ENCODE data around the gene COX10. TPM values are rescaled to one million over a fixed set of nuclear protein-coding genes. Genes with fewer than 3 reads are reported as not detected.
"Not testable (repeated sequence)": the region's sequence is repeated elsewhere in the genome, so short reads cannot be mapped to it uniquely, and the experiment has no call there.

Gene COX10
- 32.3 and 38.7 TPM in 2 replicates for total RNA-seq

DNA sequence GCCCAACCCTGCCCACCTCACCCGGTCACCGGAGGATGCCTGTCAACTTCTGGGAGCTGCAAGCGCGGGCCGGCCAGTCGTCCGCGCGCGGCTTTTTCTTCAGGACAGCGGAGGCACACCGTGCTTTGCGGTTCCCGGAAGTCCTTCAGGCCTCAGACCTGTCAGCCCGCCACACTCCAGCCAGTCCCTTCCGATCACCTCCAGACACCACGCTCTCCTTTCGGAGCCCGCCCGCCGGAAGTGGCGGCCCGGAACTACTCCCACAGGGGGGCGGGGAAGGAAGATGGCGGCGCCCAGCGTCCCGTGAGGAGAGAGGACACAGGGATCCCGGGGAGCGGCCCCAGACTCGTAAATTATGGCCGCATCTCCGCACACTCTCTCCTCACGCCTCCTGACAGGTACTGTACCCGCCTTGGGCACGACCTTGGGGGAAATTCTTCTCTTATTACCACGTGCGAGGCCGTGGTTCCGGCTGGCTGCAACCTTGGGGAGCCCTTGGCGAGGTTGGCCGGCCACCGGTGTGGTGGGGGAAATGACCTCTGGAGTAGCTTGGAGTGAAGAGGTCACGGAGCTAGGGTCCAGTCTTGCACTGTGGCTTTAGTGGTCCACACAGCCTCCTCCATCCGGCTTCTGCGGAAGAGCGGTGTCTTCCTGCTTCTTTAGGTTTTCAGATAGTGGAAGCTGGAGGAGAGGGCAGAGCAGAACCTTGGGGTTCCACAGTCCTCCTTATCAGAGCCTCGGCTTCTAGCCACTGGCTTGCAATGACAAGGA is at the start of gene COX10:
Gene COX10, plus strand, starts transcription at position 254 of the 771 bp plus-strand sequence. Its CDS starts 102 bp downstream, at position 356.
- intact Hi-C loops (cut with micrococcal nuclease) = loop anchor here (1.0 to 10.0 kb wide), 8 partner anchors 23 to 1055 kb away; partner anchors contain the start of gene ELAC2

DNA sequence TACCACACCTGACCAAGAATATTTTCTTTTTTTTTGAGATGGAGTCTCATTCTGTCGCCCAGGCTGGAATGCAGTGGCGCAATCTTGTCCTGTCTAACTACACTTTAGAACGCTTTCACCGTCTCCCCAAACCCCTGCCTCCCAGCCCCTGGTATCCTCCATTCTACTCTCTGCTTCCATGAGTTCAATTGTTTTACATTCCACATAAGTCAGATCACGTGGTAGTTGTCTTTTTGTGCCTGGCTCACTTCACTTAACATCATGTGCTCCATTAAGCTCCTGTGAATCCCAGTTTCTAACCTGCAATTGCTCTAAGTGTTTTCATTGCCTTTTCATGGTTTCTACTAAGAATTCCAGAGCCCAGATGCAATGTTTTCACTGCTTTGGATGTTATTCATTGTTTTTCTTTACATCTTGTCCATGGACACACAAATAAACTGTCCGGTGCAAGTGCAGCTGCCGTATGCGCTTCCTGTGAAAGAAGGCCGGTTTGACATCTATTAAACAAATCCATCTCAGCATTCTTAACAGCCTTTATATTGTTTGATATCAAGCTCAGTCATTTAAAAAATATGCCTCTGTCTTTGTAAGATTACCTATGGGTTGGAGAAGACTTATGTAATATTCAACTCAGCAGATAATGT is 47.5 kb upstream of the COX10 start:
- intact Hi-C loops (cut with micrococcal nuclease) = not testable (repeated sequence)

DNA sequence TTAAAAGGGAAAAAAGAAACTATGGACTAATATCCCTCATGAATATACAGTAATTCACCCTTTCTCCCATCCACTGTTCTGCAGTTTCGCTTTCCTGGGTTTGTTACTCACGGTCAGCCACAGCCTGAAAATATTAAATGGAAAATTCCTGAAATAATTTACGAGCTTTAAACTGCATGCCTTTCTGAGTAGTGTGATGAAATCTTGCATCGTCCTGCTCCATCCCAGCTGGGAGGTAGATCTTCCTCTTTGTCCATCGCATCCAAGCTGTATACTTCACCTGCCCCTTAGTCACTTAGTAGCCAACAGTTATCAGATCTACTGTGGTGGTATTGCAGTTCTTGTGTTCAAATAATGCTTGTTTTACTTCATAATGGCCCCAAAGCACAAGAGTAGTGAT is 39.5 kb upstream of the COX10 start:
- intact Hi-C loops (cut with micrococcal nuclease) = not testable (repeated sequence)

DNA sequence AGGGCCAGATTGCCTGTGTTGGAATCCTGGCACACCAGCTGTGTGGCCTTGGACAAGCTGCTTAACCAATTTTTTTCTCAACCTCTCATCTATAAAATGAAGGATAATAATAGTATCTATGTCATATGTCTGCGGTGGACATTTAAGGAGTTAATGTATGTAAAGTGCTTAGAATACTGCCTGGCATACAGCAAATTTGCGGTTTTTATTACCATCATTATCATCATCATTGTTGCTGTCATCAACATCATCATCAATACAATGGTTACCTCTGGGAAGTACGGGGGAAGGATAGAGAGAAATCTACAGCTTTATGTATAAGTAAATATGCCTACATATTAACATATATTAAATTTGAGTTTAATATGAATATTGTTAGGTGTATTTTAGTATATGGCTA is 37.1 kb upstream of the COX10 start:
- intact Hi-C loops (cut with micrococcal nuclease) = no loop called here

DNA sequence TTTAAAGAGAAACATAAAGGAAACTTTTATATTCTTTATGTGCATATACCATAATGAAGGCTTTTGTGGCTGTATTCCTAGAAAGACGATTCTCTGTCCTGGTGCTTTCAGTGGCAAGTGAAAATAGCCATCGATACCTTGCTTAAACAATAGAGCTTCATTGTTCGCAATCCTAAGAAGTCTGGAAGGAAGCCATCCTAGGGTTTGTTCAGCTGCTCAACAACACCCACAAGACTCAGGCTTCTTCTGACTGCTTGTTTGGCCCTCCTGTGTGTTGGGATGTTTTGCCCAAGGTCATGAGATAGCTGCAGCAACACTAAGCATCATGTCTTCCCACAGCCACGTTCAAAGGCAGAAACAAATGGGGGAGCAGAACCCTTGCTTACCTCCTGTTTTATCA is 36.1 kb upstream of the COX10 start:
- intact Hi-C loops (cut with micrococcal nuclease) = no loop called here

DNA sequence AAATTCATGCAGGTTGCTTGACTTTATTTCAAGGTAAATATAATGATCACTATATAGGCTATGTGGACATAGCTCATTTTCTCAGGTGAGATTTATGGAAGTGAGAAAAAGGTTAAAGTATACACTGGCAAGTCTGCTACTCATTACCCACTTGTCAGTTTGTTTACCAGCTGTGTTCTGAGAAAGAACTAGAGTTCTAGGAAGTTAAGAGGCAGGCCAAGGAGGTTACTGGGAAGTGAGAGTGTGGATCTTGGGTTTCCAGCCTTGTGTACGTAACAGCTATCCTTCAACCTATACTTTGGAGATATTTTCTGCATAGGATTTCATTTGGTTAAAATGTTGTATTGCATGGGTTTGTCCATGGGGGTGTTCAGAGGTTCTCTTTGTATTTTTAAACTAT is 31.9 kb upstream of the COX10 start:
- intact Hi-C loops (cut with micrococcal nuclease) = no loop called here

DNA sequence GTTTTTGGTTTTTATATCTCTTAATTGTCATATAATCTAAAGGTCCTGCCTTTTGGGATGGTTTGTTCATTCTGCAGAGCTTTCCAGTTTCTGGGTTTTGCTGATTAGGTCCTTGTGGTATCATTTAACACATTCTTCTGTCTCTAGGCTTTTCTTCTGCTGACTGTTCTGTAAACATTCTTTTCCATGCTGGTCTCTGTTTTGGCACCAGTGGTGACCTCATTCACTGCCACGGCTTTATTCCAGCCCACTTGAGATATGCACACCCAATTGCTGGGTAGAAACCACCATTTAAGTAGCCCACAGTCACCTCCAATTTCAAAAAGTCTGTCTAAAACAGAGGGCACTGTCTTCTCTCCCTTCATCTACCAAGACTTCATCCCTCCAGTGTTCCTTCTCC is 31.1 kb upstream of the COX10 start:
- intact Hi-C loops (cut with micrococcal nuclease) = no loop called here

DNA sequence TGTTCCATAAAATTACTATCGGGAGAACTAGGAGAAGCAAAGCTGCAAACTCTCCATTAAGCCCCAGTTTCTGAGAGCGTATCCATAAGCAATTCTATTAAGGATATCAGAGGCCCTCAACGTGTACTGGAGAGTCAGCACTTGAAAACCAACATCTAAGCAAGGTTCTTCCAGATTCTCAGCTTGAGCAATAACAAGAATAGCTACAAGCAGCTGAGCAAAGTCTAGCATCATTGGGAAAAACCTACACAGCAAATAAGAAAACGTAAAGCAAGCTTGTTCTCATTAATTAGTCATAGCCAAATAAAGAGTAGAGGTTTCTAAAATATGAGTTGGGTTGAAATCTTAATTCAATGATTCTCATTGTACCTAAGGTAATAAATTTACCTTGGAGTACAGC is 26.9 kb upstream of the COX10 start:
- intact Hi-C loops (cut with micrococcal nuclease) = no loop called here

DNA sequence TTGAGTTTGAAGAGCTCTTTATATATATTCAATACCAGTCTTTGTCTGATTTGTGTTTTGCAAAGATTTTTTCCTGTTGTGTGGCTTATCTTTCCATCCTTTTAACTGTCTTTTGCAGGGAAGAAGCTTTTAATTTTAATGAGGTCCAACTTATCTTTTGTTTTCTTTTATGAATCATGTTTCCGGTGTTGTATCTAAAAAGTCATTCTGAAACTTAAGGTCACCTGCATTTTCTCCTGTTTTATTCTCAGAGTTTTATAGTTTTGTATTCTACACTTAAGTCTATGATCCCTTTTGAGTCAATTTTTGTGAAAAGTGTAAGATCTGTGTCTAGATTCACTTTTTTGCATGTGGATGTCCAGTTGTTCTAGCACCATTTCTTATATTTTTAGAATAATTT is 24.6 kb upstream of the COX10 start:
- intact Hi-C loops (cut with micrococcal nuclease) = loop anchor here (2.0 kb wide), 2 partner anchors 74 to 256 kb away; partner anchors contain the start of gene HS3ST3B1

DNA sequence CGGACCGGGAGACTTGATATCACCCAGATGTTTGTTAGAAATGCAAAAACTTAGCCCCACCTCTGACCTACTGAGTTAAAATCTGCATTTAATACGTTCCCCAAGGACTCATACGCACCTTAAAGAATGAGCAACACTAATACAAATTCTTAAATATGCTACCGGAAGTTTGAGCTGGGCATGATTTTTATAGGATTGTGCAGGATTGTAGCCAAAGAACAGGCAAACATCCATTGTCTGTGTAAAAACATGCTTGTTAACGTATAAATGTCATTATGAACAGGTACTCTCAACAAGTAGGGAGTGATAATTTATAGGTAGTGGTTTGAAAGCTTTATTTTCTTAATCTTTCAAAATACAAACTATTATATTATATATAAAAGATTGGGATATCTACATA is 22.3 kb upstream of the COX10 start:
- intact Hi-C loops (cut with micrococcal nuclease) = loop anchor here (2.0 kb wide), 1 partner anchor 22 kb away; the partner anchor contains the start of gene COX10

DNA sequence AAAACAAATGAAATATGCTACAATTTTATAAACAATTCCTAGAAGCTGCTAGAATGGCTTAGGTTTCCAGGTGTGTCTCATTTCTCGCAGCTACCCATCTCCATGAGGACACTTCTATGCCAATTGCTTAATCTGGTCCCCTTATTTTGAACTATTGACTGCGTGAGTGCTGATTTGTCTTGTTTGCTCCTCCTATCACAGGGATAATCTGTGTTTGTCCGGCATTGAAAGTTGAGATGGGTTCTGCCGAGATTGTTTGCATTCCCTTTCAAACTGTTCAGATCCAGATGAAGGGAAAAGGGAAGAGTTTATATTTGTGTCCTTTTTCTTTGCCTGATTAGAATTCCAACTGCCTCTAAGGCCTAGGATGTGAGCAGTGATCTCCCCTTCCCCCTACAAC is 21.7 kb upstream of the COX10 start:
- intact Hi-C loops (cut with micrococcal nuclease) = loop anchor here (2.0 kb wide), 1 partner anchor 21 kb away; the partner anchor contains the start of gene COX10

DNA sequence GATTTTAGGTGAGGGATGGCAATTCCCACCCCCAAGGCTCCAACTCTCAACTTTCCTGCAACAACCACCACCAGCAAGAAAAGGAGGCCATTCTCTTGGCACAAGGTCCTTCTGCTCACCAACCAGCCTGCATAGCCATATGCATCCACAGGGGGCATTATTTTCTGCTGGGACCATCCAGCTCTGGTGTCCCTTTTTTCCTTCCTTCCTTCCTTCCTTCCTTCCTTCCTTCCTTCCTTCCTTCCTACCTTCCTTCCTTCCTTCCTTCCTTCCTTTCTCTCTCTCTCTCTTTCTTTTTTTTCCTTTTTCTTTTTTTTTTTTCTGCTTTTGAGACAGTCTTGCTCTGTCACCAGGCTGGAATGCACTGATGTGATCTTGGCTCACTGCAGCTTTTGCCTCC is 21.1 kb upstream of the COX10 start:
- intact Hi-C loops (cut with micrococcal nuclease) = no loop called here

DNA sequence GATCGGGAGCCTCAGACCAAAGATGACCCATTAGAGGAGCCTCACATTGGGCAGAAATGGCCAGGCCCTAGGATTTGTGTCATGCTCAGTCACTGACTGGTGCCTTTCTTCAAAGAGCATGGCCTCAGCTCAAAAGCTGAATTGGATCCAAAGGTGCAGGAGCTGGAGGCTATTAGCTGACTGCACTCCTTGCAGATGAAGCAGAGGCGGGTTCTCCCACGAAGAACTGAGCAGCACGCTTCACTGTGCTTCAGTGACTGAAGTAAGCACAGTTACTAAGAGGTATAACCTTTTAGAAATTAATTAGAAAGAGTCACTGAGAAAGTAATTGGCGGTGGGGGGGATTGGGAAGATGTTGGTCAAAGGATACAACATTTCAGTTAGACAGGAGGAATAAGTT is 18.7 kb upstream of the COX10 start:
- intact Hi-C loops (cut with micrococcal nuclease) = no loop called here

DNA sequence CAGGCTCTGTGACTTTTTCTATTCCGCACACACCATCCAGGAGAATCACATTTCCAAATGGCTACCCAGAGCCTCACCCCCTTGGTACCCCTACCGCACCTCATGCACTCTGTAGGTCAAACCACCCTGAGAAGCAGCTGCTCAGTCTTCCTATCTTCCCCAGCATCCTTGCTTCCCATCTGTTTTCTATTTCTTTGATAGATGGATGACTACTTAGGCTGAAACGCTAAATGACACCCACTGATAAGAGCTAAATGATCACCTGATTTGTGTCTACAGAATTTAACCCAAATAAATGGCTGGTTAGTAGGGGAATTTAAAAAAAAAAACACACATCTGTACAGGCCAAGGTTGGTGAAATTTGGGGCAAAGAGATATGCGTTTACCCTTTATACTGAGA is 17.6 kb upstream of the COX10 start:
- intact Hi-C loops (cut with micrococcal nuclease) = no loop called here

DNA sequence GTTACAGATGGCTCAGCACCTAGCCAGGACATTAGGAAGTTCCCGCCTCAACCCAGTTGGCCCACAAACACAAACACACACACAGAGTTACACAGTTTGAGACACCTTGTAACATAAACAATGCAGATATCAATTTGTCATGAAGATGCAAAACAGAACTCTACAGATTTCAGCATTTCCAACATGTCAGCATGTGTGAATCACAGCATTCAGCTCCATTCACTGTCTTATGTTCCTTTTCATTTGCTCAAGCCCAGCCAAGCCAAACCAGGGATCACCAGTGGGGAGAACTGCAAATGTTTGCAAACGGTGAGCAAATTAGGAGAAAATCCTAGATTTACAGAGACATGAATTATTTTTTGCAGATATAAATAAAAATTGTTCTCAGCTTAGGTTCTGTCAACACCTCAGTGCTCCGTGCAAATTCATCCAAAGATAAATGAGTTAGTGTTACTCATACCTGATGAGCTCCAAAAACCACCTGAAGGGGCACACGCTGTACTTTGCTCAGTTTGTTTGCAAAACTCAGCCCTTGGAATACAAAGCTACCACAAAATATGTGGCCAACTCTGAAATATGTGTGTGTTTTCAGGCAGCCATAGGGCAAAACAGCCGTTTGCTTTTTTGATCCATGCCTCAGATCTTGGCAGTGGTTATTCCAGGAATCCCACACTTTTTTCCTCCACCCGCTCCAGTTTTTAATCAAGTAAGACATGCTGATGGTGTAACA is 16.3 kb upstream of the COX10 start:
- intact Hi-C loops (cut with micrococcal nuclease) = no loop called here

DNA sequence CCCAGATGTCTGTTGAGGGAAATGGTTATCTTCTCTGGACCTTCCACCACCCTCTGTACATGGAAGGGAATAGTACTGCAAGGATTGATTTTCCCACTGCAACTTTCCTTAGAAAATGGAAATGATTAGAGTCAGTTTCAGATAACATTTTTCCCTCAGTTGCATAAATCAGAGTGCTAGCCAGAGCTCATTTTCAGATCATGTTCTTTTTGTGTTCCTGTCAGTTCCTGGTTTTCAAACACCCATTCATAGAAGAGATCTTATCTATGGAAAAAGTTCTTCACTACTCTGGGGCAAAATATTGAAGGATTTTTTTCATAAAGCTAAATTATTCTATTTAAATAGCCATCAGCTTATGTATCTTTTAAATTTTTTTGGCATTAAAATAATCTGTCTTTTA is 11.7 kb upstream of the COX10 start:
- intact Hi-C loops (cut with micrococcal nuclease) = no loop called here

DNA sequence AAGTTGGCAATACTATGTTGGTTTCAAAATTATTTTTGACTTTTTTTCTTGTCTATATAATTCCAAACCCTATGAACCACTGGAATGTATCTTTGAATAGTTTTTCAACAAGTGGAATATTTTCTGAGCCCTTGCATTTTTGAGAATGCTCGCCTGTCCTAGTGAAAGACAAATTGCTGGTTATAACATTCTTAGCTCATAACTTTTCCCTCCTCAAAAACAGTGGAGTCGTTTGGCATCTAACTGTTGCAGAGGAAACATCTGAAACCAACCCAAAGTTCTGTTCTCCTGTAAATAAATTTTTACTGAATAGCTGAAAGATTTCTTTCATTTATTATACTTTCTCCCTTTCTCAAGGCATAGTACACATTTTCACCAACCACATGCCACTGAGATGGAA is 11.3 kb upstream of the COX10 start:
- intact Hi-C loops (cut with micrococcal nuclease) = no loop called here

DNA sequence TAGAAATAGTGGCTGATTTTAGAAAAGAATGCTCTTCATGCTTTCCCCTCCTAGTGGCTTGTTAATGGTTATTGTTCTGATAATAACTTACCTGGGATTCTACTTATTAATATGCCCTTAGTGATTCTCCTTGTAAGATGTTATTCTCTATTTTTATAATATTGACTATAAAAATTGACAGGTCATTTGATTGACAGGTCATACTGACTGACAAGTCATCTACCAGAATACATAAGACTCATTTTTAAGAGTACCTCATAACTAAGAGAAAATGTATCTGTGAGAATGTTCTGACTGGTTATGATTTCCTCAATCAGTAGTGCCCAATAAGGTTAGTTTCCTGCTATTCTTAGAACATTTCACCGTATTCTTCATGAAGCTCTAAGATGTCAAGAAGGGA is 8.6 kb upstream of the COX10 start:
- intact Hi-C loops (cut with micrococcal nuclease) = loop anchor here (10.0 kb wide), 2 partner anchors 864 to 1046 kb away; partner anchors contain the start of gene ELAC2

DNA sequence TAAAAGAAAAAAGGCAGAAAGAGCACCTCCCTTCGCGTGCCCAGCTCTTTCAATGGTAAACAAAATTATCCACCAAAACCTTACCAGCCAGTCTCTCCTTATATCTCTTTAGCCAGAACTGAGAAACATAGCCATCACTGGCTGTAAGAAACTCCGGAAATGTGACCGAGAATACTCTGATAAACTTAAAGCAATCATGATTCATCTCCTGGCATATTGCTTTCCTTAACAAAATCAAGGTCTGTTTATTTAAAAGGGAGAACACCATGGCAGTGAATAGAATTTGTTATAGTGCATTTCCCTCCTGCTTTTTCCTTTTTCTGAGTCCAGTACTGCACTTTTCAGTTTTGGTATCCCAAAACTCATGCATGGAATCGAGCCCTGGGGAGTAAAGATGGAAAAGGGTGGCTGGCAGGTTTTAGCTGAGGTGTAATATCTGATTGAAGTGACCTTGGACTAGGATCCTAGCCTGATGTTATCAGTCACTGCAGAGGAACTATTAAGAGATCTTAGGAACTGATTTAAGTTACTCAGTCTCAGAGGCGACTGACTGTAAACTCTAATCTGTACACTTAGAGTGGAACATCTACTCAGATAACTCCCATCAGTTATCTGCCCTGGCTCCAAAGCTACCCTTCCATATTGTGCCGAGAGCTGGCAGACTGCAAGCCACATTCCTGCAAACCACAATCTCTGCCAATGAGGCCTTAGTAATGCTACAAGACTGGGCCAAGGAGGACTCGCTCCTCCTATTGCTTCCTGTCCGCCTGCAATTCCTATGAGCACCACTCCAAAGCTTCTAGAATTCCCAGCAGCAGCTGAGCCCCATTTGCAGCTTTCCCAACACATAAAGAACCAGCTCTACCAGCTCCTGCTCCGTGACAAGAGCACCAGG is 7.4 kb upstream of the COX10 start:
- intact Hi-C loops (cut with micrococcal nuclease) = loop anchor here (10.0 kb wide), 2 partner anchors 863 to 1047 kb away; partner anchors contain the start of gene ELAC2

DNA sequence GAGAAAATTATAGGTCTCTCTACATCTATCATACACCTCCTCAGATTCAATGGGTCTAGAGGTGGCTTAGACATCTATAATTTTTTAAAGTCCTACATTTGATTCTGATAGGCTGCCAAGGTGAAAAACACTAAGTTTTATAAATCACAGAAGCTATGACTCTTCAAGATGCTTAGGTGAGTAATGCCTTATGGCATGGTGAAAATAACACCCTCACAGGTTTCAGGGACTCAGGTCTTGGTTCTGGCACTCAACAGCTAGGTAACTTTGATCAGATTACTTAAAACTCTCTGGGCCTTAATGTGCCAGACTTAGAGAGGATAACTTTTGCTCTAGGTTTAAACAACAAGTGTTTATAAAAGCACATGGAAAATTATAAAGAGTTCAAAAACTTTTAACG is 2.0 kb upstream of the COX10 start:
- intact Hi-C loops (cut with micrococcal nuclease) = loop anchor here (5.0 to 10.0 kb wide), 3 partner anchors 470 to 1053 kb away; partner anchors contain the start of gene ELAC2

Data from T-helper 1 cell treated with Interleukin-12 subunit alpha and Interleukin-12 subunit beta and Interleukin-4 antibody, amounts not matched to agents 30 ng/mL and 1 ng/mL, for 36 hours (primary cell).